Measurements from ENCODE around the gene GNPAT. TPM values are rescaled to one million over a fixed set of nuclear protein-coding genes. Genes with fewer than 3 reads are reported as not detected.

Gene GNPAT
- total and polyA plus RNA-seq, 10 of the 15 experiments (the other 5 are each of a cell fraction or from before 2014, with no cell fraction given), result 24.0 to 70.6 (median 47.2) TPM

DNA sequence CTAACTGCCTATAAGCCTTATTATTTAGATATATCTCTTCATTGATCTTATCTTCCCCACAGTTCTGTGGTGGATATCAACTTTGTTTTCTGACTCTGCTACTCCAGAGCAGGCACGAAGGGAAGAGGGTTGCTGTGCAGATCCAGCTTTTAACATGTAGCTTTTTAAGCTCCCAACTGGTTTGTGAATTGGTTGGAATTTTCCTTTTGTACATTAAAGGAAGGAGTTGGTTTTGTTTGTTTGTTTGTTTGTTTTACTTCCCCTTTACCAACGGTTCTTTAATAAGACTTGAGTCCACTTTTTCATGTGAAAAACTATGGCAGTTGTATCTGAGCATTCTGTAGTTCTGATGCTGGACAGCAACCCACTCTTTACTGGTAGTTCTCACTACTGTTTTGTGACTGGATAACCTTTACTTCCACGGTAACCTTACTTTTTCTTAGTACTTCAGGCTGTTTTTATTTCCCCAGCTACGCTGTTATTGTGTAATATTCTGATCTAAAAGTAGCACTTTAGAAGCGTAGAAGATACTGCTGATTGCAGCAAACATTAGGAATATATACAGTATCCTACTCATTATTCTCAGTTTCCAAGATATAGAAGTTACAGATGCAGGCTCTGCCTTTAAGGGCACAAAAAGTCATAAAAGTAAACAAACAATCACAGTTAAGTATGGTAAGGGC, 1.6 kb downstream of the GNPAT start:
- Histone ChIP-seq H3K27ac (ENCODE audit: control insufficient read depth, insufficient read depth) (no peak overlapping the region; the same call in 1 of the 2 replicates), H3K9ac (ENCODE audit: control insufficient read depth, insufficient read depth, low read length) (peak overlapping the region; percentile 7; the same call in 1 of the 2 replicates), H3K4me2 (ENCODE audit: control insufficient read depth, insufficient read depth) (peak overlapping the region; percentile 56), H3K4me3 (peak overlapping the region; percentile 98), H4K20me1 (ENCODE audit: control insufficient read depth, insufficient read depth) (no peaks in the 10 kb centered on the region), H3K79me2 (ENCODE audit: control insufficient read depth, insufficient read depth, low read length) (peaks cover 59% of the 10 kb centered on the region), H2AFZ (ENCODE audit: control insufficient read depth, low read depth, low read length) (no peak overlapping the region), H3K9me3 (replicated peaks; ENCODE audit: control insufficient read depth, insufficient read depth, low read length) (no peaks in the 10 kb centered on the region; the same call in 2 of the 3 replicates), H3K27me3 (replicated peaks in 1 of 2; ENCODE audit: control insufficient read depth in 2 of 2, insufficient read depth in 2 of 2, low read length in 1 of 2) (no peaks in the 10 kb centered on the region), H3K4me1 (ENCODE audit: control insufficient read depth, insufficient read depth, low read length) (peaks cover 5% of the 10 kb centered on the region; the same call in 1 of the 2 replicates), H3K36me3 (ENCODE audit: control insufficient read depth in 2 of 2, insufficient read depth in 2 of 2, low read length in 1 of 2) (0 out of 4 replicates have a peak, but pooled peaks cover 0 to 2% of the 10 kb centered on the region in 2 experiments)
- SMC1A ChIA-PET (ENCODE audit: uncharacterized antibody, unreplicated experiment), result interaction anchor here (0.9 to 2.2 kb wide), 8 partner anchors 10 to 599 kb away, joined by 3 to 11 read pairs (median 4); no protein-coding TSS in a partner anchor
- RAD21 ChIA-PET (ENCODE audit: unreplicated experiment), result no interaction called here
- CTCF ChIA-PET, result interaction anchor here (0.9 to 2.2 kb wide), 12 partner anchors 10 to 600 kb away, joined by 3 to 10 read pairs (median 4); partner anchors contain the start of genes ARV1, COG2 and TTC13
- WGBS (ENCODE audit: insufficient coverage, insufficient replicate concordance, low lambda C conversion rate, missing lambda C conversion rate), result 57% methylated on average over 5 of the region's 5 CpGs
- intact Hi-C loops (cut with micrococcal nuclease; ENCODE audit: unreplicated experiment) (loop anchor here (5.0 kb wide), 1 partner anchor 95 kb away; the partner anchor contains the start of genes EXOC8 and SPRTN), in situ Hi-C loops (cut with MboI) (no loop called here)
- FAIRE-seq (peak; percentile 27), DNase-seq (ENCODE audit: low read depth, low spot score) (no peak), ATAC-seq (no peak)
- TF ChIP-seq SRF (IDR thresholded peaks at IDR 0.05; ENCODE audit: low read depth in 2 of 2, low read length in 2 of 2) (no peak), TARDBP (IDR thresholded peaks at IDR 0.05; ENCODE audit: borderline replicate concordance) (no peak), ASH2L (IDR thresholded peaks at IDR 0.05; ENCODE audit: borderline replicate concordance, low read depth) (no peak), BCL11A (IDR thresholded peaks at IDR 0.05; ENCODE audit: low read depth, low read length) (no peak)
- TF ChIP-seq, protein P1, sequence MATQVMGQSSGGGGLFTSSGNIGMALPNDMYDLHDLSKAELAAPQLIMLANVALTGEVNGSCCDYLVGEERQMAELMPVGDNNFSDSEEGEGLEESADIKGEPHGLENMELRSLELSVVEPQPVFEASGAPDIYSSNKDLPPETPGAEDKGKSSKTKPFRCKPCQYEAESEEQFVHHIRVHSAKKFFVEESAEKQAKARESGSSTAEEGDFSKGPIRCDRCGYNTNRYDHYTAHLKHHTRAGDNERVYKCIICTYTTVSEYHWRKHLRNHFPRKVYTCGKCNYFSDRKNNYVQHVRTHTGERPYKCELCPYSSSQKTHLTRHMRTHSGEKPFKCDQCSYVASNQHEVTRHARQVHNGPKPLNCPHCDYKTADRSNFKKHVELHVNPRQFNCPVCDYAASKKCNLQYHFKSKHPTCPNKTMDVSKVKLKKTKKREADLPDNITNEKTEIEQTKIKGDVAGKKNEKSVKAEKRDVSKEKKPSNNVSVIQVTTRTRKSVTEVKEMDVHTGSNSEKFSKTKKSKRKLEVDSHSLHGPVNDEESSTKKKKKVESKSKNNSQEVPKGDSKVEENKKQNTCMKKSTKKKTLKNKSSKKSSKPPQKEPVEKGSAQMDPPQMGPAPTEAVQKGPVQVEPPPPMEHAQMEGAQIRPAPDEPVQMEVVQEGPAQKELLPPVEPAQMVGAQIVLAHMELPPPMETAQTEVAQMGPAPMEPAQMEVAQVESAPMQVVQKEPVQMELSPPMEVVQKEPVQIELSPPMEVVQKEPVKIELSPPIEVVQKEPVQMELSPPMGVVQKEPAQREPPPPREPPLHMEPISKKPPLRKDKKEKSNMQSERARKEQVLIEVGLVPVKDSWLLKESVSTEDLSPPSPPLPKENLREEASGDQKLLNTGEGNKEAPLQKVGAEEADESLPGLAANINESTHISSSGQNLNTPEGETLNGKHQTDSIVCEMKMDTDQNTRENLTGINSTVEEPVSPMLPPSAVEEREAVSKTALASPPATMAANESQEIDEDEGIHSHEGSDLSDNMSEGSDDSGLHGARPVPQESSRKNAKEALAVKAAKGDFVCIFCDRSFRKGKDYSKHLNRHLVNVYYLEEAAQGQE (IDR thresholded peaks at IDR 0.05; ENCODE audit: low read depth, low read length), result peak; percentile 79
- POLR2A ChIA-PET, result interaction anchor here (1.5 kb wide), 1 partner anchor 95 kb away, joined by 3 read pairs; the partner anchor contains the start of genes EXOC8 and SPRTN
- BruUV-seq (replicated peaks), result no TSS peak

Data from GM12878 (cell line).